ENCODE data around the gene SP140L.
"Not testable (repeated sequence)": the region's sequence is repeated elsewhere in the genome, so short reads cannot be mapped to it uniquely, and the experiment has no call there.

The SP140L gene

DNA sequence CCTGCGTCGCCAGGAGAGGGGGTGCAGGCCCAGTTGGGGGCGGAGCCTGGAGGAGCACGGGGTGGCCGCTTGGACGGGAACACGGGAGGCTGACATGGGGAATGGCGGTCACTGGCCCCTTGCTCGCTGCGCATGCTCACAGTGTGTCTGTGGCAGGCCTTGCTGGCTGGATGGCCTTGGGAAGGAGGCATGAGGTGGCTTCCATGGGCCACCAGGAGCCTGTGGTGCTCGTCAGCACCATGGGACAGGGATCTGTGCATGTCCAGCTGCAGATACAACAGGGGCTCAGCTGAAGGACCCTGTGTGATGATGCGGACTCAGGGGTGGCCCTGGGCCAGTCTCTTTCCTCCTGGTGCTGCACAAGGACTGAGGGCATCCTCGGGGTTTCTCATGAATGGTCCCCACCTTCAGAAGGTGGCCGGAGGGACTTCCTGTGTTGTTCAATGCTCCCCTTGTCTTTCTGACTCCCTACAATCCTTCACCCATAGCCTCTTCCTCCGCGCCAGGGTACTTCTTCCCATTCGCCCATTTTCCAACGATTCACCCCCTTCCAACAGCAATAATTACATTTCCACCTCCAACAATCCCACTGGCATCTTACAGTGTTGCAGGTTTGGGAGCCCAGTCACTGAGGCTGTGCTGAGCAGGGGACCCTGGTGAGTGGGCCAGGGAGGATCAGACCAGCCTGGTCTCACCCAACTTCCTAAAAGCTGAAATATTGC lies 3.4 kb upstream of the SP140L start:
- DNase-seq (ENCODE audit: low read depth): no peak

DNA sequence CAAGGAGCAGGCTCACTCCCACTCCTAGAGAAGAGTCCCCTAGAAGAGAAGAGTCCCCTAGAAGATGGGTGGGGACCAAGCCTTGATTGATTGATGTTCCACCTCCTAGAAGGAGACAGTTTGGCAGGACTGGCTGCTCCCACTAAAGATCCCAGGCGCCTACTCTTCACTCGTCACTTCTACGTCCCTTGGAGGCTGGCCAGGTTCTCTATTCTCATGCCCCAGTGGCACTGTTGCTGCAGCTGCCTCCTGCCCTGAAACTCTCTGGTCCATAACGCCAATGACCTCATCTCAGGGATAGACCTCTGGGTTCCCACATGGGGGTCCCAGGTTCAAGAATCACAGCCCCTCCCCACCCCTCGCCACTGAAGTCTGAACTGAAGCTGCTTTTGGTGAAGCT lies 2.5 kb upstream of the SP140L start:
- no peak for DNase-seq (ENCODE audit: low read depth)

- no peak for DNase-seq (ENCODE audit: low read depth)
Measured at GRCh38 chr2:230325316-230326243, 1.4 kb upstream of the SP140L start.

DNA sequence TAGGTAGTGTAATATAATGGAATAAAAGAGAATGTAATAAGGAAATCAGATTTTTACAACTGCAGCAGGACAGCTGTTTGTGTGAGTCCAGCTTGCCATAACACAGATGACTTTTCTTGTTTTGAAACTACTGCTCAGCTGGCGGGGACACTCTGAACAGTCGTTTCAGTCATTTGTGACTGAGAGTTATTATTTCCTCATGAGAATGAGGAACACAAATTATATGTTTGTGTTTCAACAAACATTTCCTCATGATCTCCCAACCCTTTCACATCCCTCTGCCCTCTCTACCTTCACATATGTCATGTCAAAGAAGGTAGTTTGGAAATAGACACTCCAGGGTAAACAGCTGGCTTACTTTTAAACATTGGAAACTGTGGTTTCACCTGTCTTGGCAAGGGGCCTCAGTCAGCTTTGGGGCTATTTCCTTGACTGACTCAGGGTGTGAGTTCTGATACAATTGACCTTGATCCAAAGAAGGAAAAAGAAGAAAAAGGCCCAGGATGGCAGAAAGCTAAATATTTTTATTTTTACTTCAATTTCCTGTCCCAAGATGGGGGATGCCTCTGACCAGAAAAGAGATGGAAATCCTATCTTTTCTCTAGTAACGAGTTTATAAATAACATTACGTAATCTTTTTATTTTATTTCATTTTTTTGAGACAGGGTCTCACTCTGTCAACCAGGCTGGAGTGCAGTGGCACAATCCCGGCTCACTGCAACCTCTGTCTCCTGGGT lies 593 bp downstream of the SP140L start:
- DNase-seq (ENCODE audit: low read depth): no peak

DNA sequence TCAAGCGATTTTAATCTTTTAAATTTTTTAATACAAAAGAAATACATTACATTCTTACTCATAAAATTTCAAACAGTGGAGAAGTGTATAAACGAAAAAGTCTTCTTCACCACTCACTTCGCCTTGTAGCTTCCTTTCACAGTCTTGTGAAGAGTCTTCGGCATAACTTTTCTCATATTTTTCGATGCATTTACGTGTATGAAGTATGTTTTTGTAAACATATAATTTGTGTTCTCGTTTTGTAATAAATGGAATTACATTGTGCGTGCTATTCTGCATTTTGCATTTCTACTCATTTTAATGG lies 1.1 kb downstream of the SP140L start:
- no peak for DNase-seq (ENCODE audit: low read depth)

GRCh38 chr2:230329946-230330605 lies 3.1 kb downstream of the SP140L start:
- DNase-seq (ENCODE audit: low read depth): no peak

DNA sequence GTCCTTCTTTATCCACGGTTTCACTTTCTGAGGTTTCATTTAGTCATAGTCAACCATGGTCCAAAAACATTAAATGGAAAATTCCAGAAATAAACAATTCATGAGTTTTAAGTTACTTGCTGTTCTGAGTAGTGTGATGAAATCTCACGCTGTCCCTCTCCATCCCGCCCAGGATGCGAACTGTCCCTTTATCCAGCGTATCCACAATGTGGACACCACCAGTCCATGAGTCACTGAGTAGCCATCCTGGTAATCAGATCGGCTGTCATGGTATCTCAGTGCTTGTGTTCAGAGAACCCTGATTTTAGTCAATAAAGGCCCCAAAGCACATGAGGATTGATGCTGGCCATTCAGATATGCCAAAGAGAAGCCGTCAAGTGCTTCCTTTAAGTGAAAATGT lies 3.7 kb downstream of the SP140L start:
- no peak for DNase-seq (ENCODE audit: low read depth)

- no peak for DNase-seq (ENCODE audit: low read depth)
Measured at GRCh38 chr2:230335461-230335863, 8.5 kb downstream of the SP140L start.

- no peak for DNase-seq (ENCODE audit: low read depth)
Measured at GRCh38 chr2:230335864-230336506, 9.0 kb downstream of the SP140L start.

- DNase-seq (ENCODE audit: low read depth): not testable (repeated sequence)
Measured at GRCh38 chr2:230341936-230342528, 15.0 kb downstream of the SP140L start.

GRCh38 chr2:230343041-230343624 lies 16.1 kb downstream of the SP140L start:
- DNase-seq (ENCODE audit: low read depth): not testable (repeated sequence)

DNA sequence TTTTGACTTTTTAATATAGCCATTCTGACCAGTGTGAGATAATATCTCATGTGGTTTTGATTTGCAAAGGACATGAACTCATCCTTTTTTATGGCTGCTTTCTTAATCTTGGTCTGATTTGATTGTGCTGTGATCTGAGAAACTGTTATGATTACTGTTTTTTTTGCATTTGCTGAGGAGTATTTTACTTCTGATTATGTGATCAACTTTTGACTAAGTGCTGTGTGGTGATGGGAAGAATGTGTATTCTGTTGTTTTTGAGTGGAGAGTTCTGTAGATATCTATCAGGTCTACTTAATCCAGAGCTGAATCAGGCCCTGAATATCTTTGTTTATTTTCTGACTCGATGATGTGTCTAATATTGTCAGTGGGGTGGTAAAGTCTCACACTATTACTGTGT lies 16.8 kb downstream of the SP140L start:
- no peak for DNase-seq (ENCODE audit: low read depth)

- no peak for DNase-seq (ENCODE audit: low read depth)
Measured at GRCh38 chr2:230346465-230346864, 19.5 kb downstream of the SP140L start.

DNA sequence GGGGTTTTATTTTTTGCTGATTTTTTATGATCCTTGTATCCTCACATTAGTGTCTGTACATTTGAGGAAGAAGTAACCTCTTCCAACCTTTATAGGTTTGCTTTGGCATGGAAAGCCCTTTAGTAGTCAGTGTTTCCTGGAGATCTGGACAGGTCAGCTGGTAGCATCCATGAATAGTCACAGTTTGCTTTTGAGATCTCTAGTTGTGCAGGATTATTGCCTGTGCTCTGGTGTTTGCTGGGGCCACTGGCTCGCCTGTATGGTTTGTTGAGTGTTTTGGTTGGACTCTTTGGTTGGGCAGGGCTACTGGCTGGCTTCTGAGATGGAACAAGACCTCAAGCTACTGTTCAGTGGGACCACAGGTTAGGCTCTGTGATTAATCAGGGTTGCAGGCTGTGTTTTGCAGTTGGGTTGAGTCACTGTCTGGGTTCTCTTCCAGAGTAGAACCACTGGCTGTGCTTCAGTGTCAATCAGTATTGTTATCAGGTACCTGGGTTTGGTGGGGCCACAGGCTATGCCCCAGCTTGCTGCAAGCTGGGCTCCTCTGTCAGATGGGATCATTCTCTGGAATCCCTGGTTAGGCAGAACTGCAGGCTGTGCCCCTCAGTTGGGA lies 20.0 kb downstream of the SP140L start:
- DNase-seq (ENCODE audit: low read depth): no peak

DNA sequence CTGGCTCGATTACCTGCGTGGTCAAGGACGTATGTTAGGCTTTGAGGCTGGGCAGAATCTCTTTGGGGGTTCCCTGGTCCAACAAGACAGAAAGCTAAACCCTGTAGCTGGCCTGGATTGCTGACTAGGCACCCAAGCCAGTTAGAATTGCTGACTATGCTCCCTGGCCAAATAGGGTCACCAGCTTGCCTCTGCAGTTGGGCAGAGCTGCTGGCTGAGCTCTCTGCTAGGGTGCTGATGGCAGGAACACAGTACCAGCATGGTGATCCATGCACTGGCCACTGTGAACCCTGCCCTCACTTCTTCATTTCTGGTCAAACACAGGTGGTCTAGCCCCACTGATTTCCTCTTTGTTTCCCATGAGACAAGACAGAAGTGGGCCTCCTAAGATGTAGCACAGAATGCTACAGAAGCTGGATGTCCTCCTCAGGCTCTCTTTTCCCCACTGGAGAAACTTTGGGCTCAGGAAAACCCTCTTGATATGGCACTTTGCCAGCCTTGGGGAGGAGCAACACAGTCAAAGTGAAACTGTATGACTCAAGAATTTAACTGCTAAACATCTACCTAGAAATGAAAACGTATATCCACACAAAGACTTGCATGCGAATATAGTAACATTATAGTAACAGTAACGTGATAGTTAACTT lies 20.8 kb downstream of the SP140L start:
- DNase-seq (ENCODE audit: low read depth): no peak

DNA sequence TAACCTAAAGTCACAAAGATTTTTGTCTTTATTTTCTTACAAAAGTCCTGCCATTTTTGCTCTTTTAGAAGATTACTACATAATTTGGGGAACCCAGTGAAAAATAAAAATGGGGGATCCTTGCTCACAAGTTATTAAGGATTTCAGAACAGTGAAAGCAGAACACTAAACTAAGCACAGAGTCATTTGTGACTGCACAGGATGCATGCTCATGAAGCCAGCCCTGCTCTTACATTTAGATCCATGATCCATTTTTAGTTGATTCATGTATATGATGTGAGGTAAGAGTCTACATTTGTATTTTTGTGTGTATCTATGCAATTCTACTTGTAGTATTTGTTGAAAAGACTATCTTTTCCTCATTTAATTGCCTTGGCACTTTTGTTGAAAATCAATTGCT lies 21.8 kb downstream of the SP140L start:
- DNase-seq (ENCODE audit: low read depth): no peak

DNA sequence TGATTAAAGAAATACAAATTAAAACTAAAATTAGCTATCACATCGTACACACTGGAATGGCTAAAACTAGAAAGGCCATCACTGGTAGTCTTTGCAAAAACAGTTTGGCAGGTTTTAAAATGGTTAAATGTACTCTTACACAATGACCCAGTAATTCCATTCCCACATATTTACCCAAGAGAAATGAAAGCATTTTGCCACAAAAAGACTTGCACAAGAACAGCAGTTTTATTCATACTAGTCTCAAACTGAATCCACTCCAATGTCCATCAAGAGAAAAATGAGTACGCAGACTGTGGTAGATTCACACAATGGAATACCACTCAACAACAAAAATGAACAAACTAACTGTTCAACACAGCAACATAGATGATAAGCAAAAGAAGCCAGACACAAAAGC lies 29.1 kb downstream of the SP140L start:
- no peak for DNase-seq (ENCODE audit: low read depth)

GRCh38 chr2:230358305-230358704 lies 31.3 kb downstream of the SP140L start:
- DNase-seq (ENCODE audit: low read depth): peak; percentile 18

DNA sequence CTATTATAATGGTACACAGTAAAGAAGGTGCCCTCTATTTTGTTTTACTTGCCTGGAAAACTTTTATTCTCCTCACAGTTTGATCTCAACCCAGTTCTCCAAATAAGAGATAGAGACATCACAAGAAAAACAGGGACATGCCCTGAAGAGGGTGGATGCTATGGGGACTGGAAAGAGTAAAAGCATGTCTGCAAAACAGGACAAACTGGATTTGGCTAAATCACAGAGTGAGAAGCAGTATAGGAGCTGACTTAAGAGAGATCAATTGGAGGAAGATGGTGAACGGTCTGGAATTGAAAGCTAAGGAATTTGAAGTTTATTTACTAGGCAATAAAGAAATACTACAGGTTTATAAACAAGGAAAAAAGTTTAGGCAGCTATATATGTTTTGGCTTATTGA lies 33.0 kb downstream of the SP140L start:
- no peak for DNase-seq (ENCODE audit: low read depth)

Measured in HS-5 (cell line).